K562 (cell line): ENCODE data around the gene ATP6V1G1. TPM values are rescaled to one million over a fixed set of nuclear protein-coding genes. Genes with fewer than 3 reads are reported as not detected.

Experiments used
- ATAC-seq: fragments of 200-7000 bp; cut with Tn5 transposase; 3 replicates; pipeline ENCODE4 v1.9.1; 2020; ENCODE audit warnings: moderate library complexity
- BruUV-seq: library from RNA; stranded (reverse); fragments of 400-500 nt; replicated peaks from 2 replicates; lab custom pipeline; 2021; lab: Mats Ljungman, UMichigan
- CTCF ChIA-PET: fragments of 300-600 bp; formaldehyde crosslinking; extraction: SDS; loops from one replicate; lab custom pipeline; 2021; ENCODE audit warnings: low intra/inter-chr PET ratio; lab: Yijun Ruan, JAX
- POLR2A ChIA-PET: fragments of 300-600, 350-650 bp; sonication (Branson Sonifier 250); formaldehyde crosslinking; extraction: SDS; loops from one replicate; lab custom pipeline; 2021; ENCODE audit warnings: antibody characterized with exemption, inconsistent platforms; lab: Yijun Ruan, JAX
- DNase-seq, 4 experiments: peaks; one replicate each; pipeline versions ENCODE4 v3.0.0 to v3.0.0-alpha.2; 2011 to 2018; ENCODE audit warnings: low spot score in 3 of 4, mixed read lengths in 3 of 4; ENCODE audit errors: extremely low read depth in 1 of 4
- FAIRE-seq: peaks from 2 replicates; lab custom pipeline; 2011; peaks lifted over from hg19 to GRCh38; lab: Jason Lieb, UNC
- H2AFZ ChIP-seq: 2 replicates; pipeline ENCODE4 v1.6.0; 2011; ENCODE audit warnings: low read depth, low read length, control low read depth, inconsistent platforms
- H3K27ac ChIP-seq: fragments of 200-600 bp; 3 replicates; pipeline ENCODE4 v1.8.0; 2011; ENCODE audit warnings: low read depth, mild to moderate bottlenecking, control low read depth, inconsistent platforms, low read length, moderate library complexity, mixed read lengths; ENCODE audit errors: extremely low read depth
- H3K27me3 ChIP-seq, 2 experiments: fragments of 300-600 bp in 1 of 2; 2 replicates in 1 of 2; 3 replicates in 1 of 2; pipeline versions ENCODE4 v1.6.0 to v1.8.0; 2011; ENCODE audit warnings: inconsistent platforms in 2 of 2, low read length in 2 of 2, mild to moderate bottlenecking in 1 of 2, mixed read lengths in 1 of 2, moderate library complexity in 1 of 2; ENCODE audit not compliant: control insufficient read depth in 2 of 2, insufficient read depth in 2 of 2
- H3K36me3 ChIP-seq: fragments of 300-600 bp; 3 replicates; pipeline ENCODE4 v1.8.0; 2011; ENCODE audit warnings: mild to moderate bottlenecking, low read length, inconsistent platforms; ENCODE audit not compliant: control insufficient read depth, insufficient read depth
- H3K4me1 ChIP-seq, 2 experiments: fragments of 200-600 bp in 1 of 2; replicated peaks in 1 of 2; 2 replicates in 1 of 2; 3 replicates in 1 of 2; pipeline versions ENCODE4 v1.5.1 to v1.8.0; 2011; ENCODE audit warnings: inconsistent platforms in 2 of 2, low read length in 2 of 2, mild to moderate bottlenecking in 1 of 2, mixed read lengths in 1 of 2, moderate library complexity in 1 of 2; ENCODE audit not compliant: control insufficient read depth in 2 of 2, insufficient read depth in 2 of 2
- H3K4me2 ChIP-seq: 2 replicates; pipeline ENCODE4 v1.6.1; 2011; ENCODE audit warnings: low read length, control low read depth, inconsistent platforms, mixed read lengths; ENCODE audit not compliant: insufficient read depth
- H3K4me3 ChIP-seq: fragments of 200-600 bp; sonication (generic), shearing (Covaris generic); 2 replicates; pipeline ENCODE4 v1.5.1; 2016; ENCODE audit warnings: control low read depth, inconsistent platforms
- H3K79me2 ChIP-seq: fragments of 200-600 bp; 3 replicates; pipeline ENCODE4 v1.8.0; 2011; ENCODE audit warnings: low read length, inconsistent platforms; ENCODE audit not compliant: control insufficient read depth, insufficient read depth
- H3K9ac ChIP-seq, 2 experiments: 2 replicates each; pipeline versions ENCODE4 v1.6.0 to v1.6.1; 2011; ENCODE audit warnings: low read depth in 2 of 2, low read length in 2 of 2, control low read depth in 1 of 2, inconsistent platforms in 1 of 2, mild to moderate bottlenecking in 1 of 2, mixed read lengths in 1 of 2; ENCODE audit not compliant: insufficient read depth in 1 of 2
- H3K9me1 ChIP-seq: one replicate; pipeline ENCODE4 v1.6.0; 2011; ENCODE audit warnings: inconsistent platforms, mild to moderate bottlenecking, low read length, moderate library complexity; ENCODE audit not compliant: control insufficient read depth, insufficient read depth
- H3K9me3 ChIP-seq: replicated peaks from 2 replicates; pipeline ENCODE4 v1.5.1; 2011; ENCODE audit warnings: low read depth, low read length, inconsistent platforms; ENCODE audit not compliant: control insufficient read depth, insufficient read depth
- H4K20me1 ChIP-seq: replicated peaks from 2 replicates; pipeline ENCODE4 v1.6.1; 2011; ENCODE audit warnings: low read length, inconsistent platforms, mixed read lengths; ENCODE audit not compliant: control insufficient read depth, insufficient read depth
- ARID4B ChIP-seq: sonication (generic); formaldehyde crosslinking; IDR thresholded peaks from 2 replicates; pipeline ENCODE4 v1.8.0; 2022; ENCODE audit warnings: mild to moderate bottlenecking, missing genetic modification reagents
- E2F1 ChIP-seq: sonication (generic); formaldehyde crosslinking; IDR thresholded peaks from 2 replicates; pipeline ENCODE4 v1.8.1; 2023; ENCODE audit warnings: mild to moderate bottlenecking, missing genetic modification reagents, moderate library complexity
- GTF2A2 ChIP-seq: IDR thresholded peaks from 2 replicates; pipeline ENCODE4 v1.6.1; 2016; ENCODE audit warnings: mild to moderate bottlenecking, missing genetic modification characterization, missing compliant biosample characterization
- NONO ChIP-seq, 2 experiments: fragments of 200-400 bp in 1 of 2; fragments of 450-650 bp in 1 of 2; formaldehyde crosslinking in 1 of 2; IDR thresholded peaks; 2 replicates each; pipeline ENCODE4 v1.6.1; 2017; ENCODE audit warnings: low read depth in 2 of 2, mild to moderate bottlenecking in 2 of 2, moderate library complexity in 2 of 2, low read length in 1 of 2
- RBM17 ChIP-seq: fragments of 200-400 bp; formaldehyde crosslinking; IDR thresholded peaks from 2 replicates; pipeline ENCODE4 v1.6.1; 2017; ENCODE audit warnings: low read depth, mild to moderate bottlenecking, low read length, borderline replicate concordance
- SNIP1 ChIP-seq: fragments of 450-650 bp; IDR thresholded peaks from 2 replicates; pipeline ENCODE4 v1.7.1; 2017; ENCODE audit warnings: low read depth, mild to moderate bottlenecking
- ZBTB34 ChIP-seq: fragments of 250-450 bp; sonication (Bioruptor Pico); IDR thresholded peaks from 2 replicates; pipeline ENCODE4 v1.8.0; 2021; ENCODE audit warnings: mild to moderate bottlenecking, moderate library complexity
- ZHX1 ChIP-seq: fragments of 150-350 bp; conservative IDR thresholded peaks from 2 replicates; pipeline ENCODE4 v1.6.1; 2014; ENCODE audit warnings: low read length
- WGBS: fragments of 100-300 bp; shearing (Covaris generic); methylation state at CpG from one replicate; pipeline ENCODE4 v1.1.6; 2016; ENCODE audit warnings: low coverage, mixed read lengths; ENCODE audit not compliant: insufficient coverage; ENCODE audit errors: missing lambda C conversion rate; 5-methylcytosine and 5-hydroxymethylcytosine counted together
- in situ Hi-C: fragments of 300-500 bp; cut with MboI; formaldehyde crosslinking; loops from 4 replicates; pipeline ENCODE4 v1.15.0; 2018; ENCODE audit warnings: inconsistent platforms, mixed read lengths
- intact Hi-C: fragments of 100-400 bp; cut with micrococcal nuclease; formaldehyde crosslinking; loops from 2 replicates; pipeline ENCODE4 v1.14.2; 2022
- polyA plus RNA-seq, 8 experiments: library from polyadenylated mRNA; depleted of rRNA in 4 of 8; stranded (reverse) in 5 of 8; unstranded in 3 of 8; fragments of >200 nt; fragmentation: Nextera tagmentation in 2 of 8; fragmentation: Illumina TruSeq in 1 of 8; extraction: Ambion mirVana in 2 of 8; extraction: Trizol in 1 of 8; gene quantifications; 2 replicates each; pipeline versions ENCODE4 v1.2.1 to v1.2.3, GENCODE V29; 2011 to 2014; ENCODE audit warnings: inconsistent platforms in 1 of 8, missing spikeins in 1 of 8
- total RNA-seq, 7 experiments: library from RNA; depleted of rRNA in 6 of 7; stranded (reverse); fragments of >200 nt in 6 of 7; fragmentation: Illumina TruSeq in 2 of 7; extraction: Trizol in 2 of 7; gene quantifications; 2 replicates each; pipeline versions ENCODE4 v1.2.1 to v1.2.3, GENCODE V29; 2011 to 2021; ENCODE audit warnings: low replicate concordance in 1 of 7

ATP6V1G1 gene
- total and polyA plus RNA-seq, 9 of the 15 experiments (the other 6 are each of a cell fraction or from before 2014, with no cell fraction given), result 88.4 to 492 (median 193) TPM

GRCh38 chr9:114629563-114630090 is 42.1 kb downstream of the ATP6V1G1 start (continued):
- no peak for TF ChIP-seq NONO (IDR thresholded peaks at IDR 0.05; ENCODE audit: low read depth in 2 of 2, low read length in 1 of 2)

GRCh38 chr9:114631166-114631565 is 43.6 kb downstream of the ATP6V1G1 start:
- H3K27ac ChIP-seq, result no peak overlapping the region
- ChIA-PET POLR2A (no interaction called here), CTCF (no interaction called here)
- H3K4me1 ChIP-seq, result no peaks in the 10 kb centered on the region; a peak in 1 of 5 replicates
- in situ Hi-C loops, result no loop called here
- H3K4me3 ChIP-seq, result no peak overlapping the region
- H3K36me3 ChIP-seq, result peaks cover 71% of the 10 kb centered on the region; the same call in 2 of the 3 replicates
- H3K9me3 ChIP-seq, result no peaks in the 10 kb centered on the region
- no peaks in the 10 kb centered on the region for H3K9me1 ChIP-seq
- 0% methylated on average over 2 of the region's 2 CpGs for WGBS
- TF ChIP-seq ZHX1, result no peak
- TF ChIP-seq RBM17, result no peak
- TF ChIP-seq ZBTB34 (CRISPR knock-in tag), result no peak
- no peak for TF ChIP-seq E2F1 (CRISPR knock-in tag)
- TF ChIP-seq SNIP1, result no peak
- no peak for TF ChIP-seq ARID4B (CRISPR knock-in tag)
- TF ChIP-seq GTF2A2 (tag), result no peak
- TF ChIP-seq, all 486 proteins: peak for 0
- ATAC-seq, result no peak
- intact Hi-C loops, result no loop called here
- no peak overlapping the region for H3K9ac ChIP-seq
- DNase-seq, result no peak
- no peak overlapping the region for H3K4me2 ChIP-seq
- FAIRE-seq, result no peak
- H3K79me2 ChIP-seq, result no peaks in the 10 kb centered on the region
- no TSS peak for BruUV-seq
- H2AFZ ChIP-seq, result no peak overlapping the region
- H4K20me1 ChIP-seq, result no peaks in the 10 kb centered on the region
- H3K27me3 ChIP-seq, result no peaks in the 10 kb centered on the region
